ENCODE data around the gene TOB1.

The TOB1 gene

DNA sequence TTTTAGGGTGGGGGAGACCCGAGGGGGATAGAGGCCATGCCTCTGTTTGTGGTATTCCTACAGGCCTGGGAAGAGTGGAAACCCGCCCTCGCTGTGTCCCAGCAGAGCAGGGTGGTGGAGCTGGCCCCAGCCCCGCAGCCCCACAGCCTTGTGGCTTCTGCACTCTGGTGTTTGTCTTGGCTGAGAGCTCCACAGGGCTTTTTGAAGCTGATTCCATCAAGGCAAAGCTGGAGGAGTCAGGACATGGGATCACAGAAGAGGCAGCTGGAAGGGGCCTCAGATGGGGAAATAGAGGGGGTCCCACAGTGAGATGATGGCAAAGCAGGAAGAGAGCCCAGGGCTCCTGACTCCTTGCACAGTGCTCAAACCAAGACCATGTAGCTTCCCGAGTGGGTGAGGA lies 35.8 kb downstream of the TOB1 start:
- TF ChIP-seq, protein P1, sequence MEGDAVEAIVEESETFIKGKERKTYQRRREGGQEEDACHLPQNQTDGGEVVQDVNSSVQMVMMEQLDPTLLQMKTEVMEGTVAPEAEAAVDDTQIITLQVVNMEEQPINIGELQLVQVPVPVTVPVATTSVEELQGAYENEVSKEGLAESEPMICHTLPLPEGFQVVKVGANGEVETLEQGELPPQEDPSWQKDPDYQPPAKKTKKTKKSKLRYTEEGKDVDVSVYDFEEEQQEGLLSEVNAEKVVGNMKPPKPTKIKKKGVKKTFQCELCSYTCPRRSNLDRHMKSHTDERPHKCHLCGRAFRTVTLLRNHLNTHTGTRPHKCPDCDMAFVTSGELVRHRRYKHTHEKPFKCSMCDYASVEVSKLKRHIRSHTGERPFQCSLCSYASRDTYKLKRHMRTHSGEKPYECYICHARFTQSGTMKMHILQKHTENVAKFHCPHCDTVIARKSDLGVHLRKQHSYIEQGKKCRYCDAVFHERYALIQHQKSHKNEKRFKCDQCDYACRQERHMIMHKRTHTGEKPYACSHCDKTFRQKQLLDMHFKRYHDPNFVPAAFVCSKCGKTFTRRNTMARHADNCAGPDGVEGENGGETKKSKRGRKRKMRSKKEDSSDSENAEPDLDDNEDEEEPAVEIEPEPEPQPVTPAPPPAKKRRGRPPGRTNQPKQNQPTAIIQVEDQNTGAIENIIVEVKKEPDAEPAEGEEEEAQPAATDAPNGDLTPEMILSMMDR (IDR thresholded peaks at IDR 0.05; ENCODE audit: insufficient read depth, low read length, poor library complexity, severe bottlenecking): no peak
- DNase-seq (ENCODE audit: extremely low read depth, insufficient read length): no peak
- Histone ChIP-seq H3K36me3 (ENCODE audit: control insufficient read depth, insufficient read depth, low read length) (no peaks in the 10 kb centered on the region), H3K27me3 (replicated peaks; ENCODE audit: control insufficient read depth, insufficient read depth, low read length) (no peaks in the 10 kb centered on the region; the same call in 1 of the 2 replicates), H3K4me3 (replicated peaks; ENCODE audit: low read depth, low read length) (no peak overlapping the region)

DNA sequence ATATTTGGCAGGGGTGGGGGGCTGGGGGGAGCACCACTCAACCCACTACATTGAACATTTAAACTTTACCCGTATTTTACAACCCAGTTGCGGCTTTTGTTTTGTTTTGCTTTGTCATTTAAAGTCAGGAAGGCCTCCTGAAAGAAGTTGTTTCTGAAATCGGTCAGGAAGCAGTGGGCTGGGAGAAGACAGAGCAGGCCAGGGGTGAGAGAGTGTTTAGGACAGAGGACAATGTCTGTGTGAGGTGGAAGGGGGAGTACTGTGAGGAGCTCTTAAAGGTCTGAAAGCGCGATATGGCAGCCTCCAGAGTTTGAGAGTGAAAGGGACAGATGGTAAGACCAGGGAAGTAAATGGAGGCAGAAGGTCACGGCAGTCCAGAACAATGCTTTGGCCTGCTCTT lies 36.8 kb downstream of the TOB1 start:
- TF ChIP-seq, protein P1 (IDR thresholded peaks at IDR 0.05; ENCODE audit: insufficient read depth, low read length, poor library complexity, severe bottlenecking): no peak
- Histone ChIP-seq H3K36me3 (ENCODE audit: control insufficient read depth, insufficient read depth, low read length) (no peaks in the 10 kb centered on the region), H3K4me3 (replicated peaks; ENCODE audit: low read depth, low read length) (no peak overlapping the region), H3K27me3 (replicated peaks; ENCODE audit: control insufficient read depth, insufficient read depth, low read length) (no peaks in the 10 kb centered on the region)
- DNase-seq (ENCODE audit: extremely low read depth, insufficient read length): no peak

DNA sequence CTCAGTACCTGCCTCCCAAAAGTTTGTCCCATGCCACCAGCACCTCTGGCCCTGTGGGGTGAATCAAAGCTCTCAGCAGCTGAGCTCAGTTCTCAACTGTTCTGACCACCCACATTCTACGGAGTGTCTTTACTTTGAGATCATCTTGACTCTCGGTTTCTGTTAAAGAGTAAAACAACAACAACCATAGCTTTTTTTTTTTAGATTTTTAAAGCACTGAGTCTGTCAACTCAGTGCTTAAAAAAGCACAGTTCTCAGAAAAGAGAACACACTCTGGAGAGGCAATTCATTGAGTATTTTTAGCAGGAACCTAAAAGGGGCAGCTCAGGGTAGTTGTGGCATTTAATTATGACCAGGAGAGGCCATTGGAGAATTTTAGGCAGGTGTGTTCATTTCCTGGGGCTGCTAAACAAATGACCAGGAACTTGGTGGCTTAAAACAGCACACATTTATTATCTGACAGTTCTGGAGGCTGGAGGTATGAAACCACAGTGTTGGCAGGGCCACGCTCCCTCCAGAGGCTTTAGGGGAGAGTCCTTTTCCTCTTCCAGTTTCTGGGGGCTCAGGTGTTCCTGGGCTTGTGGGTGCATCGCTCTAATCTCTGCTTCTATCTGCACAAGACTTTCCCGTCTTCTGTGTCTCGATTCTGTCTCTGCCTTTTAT lies 37.5 kb downstream of the TOB1 start:
- Histone ChIP-seq H3K27me3 (replicated peaks; ENCODE audit: control insufficient read depth, insufficient read depth, low read length) (no peaks in the 10 kb centered on the region), H3K36me3 (ENCODE audit: control insufficient read depth, insufficient read depth, low read length) (no peaks in the 10 kb centered on the region), H3K4me3 (replicated peaks; ENCODE audit: low read depth, low read length) (no peak overlapping the region)
- no peak for DNase-seq (ENCODE audit: extremely low read depth, insufficient read length)
- TF ChIP-seq, protein P1 (IDR thresholded peaks at IDR 0.05; ENCODE audit: insufficient read depth, low read length, poor library complexity, severe bottlenecking): no peak

DNA sequence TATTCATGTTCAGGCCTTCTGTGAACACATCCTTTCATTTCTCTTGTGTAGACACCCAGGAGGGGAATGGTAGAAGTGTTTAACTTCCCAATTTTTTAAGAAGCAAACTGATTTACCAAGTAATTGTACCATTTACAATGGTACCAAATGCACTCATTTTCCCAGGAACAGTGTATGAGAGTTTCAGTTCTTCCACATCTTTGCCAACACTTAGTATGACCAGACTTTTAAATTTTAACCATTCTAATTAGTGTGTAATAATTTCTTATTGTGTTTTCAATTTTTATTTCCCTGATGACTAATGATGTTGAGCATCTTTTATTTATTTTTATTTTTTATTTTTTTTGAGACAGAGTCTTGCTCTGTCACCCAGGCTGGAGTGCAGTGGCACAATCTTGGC lies 41.0 kb downstream of the TOB1 start:
- no peak for DNase-seq (ENCODE audit: extremely low read depth, insufficient read length)
- TF ChIP-seq, protein P1 (IDR thresholded peaks at IDR 0.05; ENCODE audit: insufficient read depth, low read length, poor library complexity, severe bottlenecking): no peak
- no peaks in the 10 kb centered on the region for H3K27me3 ChIP-seq (replicated peaks; ENCODE audit: control insufficient read depth, insufficient read depth, low read length)

DNA sequence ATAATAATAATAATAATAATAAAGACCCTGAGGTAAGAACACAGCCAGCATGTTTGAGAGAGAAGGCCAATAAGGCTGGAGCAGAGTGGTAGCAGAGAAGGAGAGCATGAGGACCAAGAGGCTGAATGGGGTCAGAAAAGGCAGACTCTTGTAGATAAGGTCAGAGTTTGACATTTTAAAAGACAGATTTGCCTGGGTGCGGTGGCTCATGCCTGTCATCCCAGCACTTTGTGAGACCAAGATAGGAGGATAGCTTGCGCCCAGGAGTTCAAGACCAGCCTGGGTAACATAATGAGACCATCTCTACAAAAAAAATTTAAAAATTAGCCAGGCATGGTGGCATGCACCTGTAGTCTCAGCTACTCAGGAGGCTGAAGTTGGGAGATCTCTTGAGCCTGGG lies 41.7 kb downstream of the TOB1 start:
- no peak overlapping the region for H3K4me3 ChIP-seq (replicated peaks; ENCODE audit: low read depth, low read length)
- no peaks in the 10 kb centered on the region for H3K27me3 ChIP-seq (replicated peaks; ENCODE audit: control insufficient read depth, insufficient read depth, low read length)
- DNase-seq (ENCODE audit: extremely low read depth, insufficient read length): no peak
- TF ChIP-seq, protein P1 (IDR thresholded peaks at IDR 0.05; ENCODE audit: insufficient read depth, low read length, poor library complexity, severe bottlenecking): no peak
- H3K36me3 ChIP-seq (ENCODE audit: control insufficient read depth, insufficient read depth, low read length): no peaks in the 10 kb centered on the region

More for the DNA sequence above, 41.0 kb downstream of the TOB1 start:
- Histone ChIP-seq H3K4me3 (replicated peaks; ENCODE audit: low read depth, low read length) (no peak overlapping the region), H3K36me3 (ENCODE audit: control insufficient read depth, insufficient read depth, low read length) (no peaks in the 10 kb centered on the region)

DNA sequence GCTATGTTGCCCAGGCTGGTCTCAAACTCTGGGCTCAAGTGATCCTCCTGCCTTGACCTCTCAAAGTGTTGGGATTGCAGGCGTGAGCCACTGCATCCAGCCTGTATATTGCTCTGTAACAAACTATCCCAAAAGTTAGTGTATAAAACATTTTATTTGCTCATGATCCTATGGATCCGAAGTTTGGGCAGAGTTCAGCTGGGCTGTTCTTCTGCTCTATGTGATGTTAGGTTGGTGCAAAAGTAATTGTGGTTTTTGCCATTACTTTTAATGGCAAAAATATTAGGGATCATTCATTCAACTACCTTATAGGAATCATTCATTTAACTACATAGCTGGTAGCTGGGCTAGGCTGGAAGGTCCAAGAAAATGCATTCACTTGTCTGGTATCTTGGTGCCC lies 43.6 kb downstream of the TOB1 start:
- TF ChIP-seq, protein P1 (IDR thresholded peaks at IDR 0.05; ENCODE audit: insufficient read depth, low read length, poor library complexity, severe bottlenecking): no peak
- DNase-seq (ENCODE audit: extremely low read depth, insufficient read length): no peak

More for the DNA sequence above, 43.6 kb downstream of the TOB1 start:
- Histone ChIP-seq H3K27me3 (replicated peaks; ENCODE audit: control insufficient read depth, insufficient read depth, low read length) (no peaks in the 10 kb centered on the region), H3K36me3 (ENCODE audit: control insufficient read depth, insufficient read depth, low read length) (no peaks in the 10 kb centered on the region), H3K4me3 (replicated peaks; ENCODE audit: low read depth, low read length) (no peak overlapping the region)
